ENCODE data around the gene MOSMO.

Gene MOSMO

GRCh38 chr16:22050963-22051362 is 43.1 kb downstream of the MOSMO start:
- DNase-seq (ENCODE audit: low spot score) = no peak

- DNase-seq (ENCODE audit: low spot score) = no peak
Measured at GRCh38 chr16:22052980-22053379, 45.1 kb downstream of the MOSMO start.

GRCh38 chr16:22053921-22054341 is 46.0 kb downstream of the MOSMO start:
- DNase-seq (ENCODE audit: low spot score) = no peak

GRCh38 chr16:22054847-22055590 is 47.1 kb downstream of the MOSMO start:
- DNase-seq (ENCODE audit: low spot score) = no peak

- DNase-seq (ENCODE audit: low spot score) = no peak
Measured at GRCh38 chr16:22055881-22056280, 48.0 kb downstream of the MOSMO start.

- no peak for DNase-seq (ENCODE audit: low spot score)
Measured at GRCh38 chr16:22063888-22064467, 56.1 kb downstream of the MOSMO start.

- no peak for DNase-seq (ENCODE audit: low spot score)
Measured at GRCh38 chr16:22065252-22065651, 57.3 kb downstream of the MOSMO start.

- DNase-seq (ENCODE audit: low spot score) = peak; percentile 26
Measured at GRCh38 chr16:22070361-22071330, 62.7 kb downstream of the MOSMO start.

GRCh38 chr16:22071331-22071910 is 63.5 kb downstream of the MOSMO start:
- DNase-seq (ENCODE audit: low spot score) = no peak

GRCh38 chr16:22073350-22073749 is 65.4 kb downstream of the MOSMO start:
- no peak for DNase-seq (ENCODE audit: low spot score)

- DNase-seq (ENCODE audit: low spot score) = peak; percentile 35
Measured at GRCh38 chr16:22075043-22075757, 67.3 kb downstream of the MOSMO start.

- DNase-seq (ENCODE audit: low spot score) = no peak
Measured at GRCh38 chr16:22075776-22076175, 67.9 kb downstream of the MOSMO start.

GRCh38 chr16:22077700-22078313 is 69.9 kb downstream of the MOSMO start:
- DNase-seq (ENCODE audit: low spot score) = peak; percentile 60

- DNase-seq (ENCODE audit: low spot score) = no peak
Measured at GRCh38 chr16:22078656-22079055, 70.7 kb downstream of the MOSMO start.

GRCh38 chr16:22081050-22081449 is 73.1 kb downstream of the MOSMO start:
- no peak for DNase-seq (ENCODE audit: low spot score)

- DNase-seq (ENCODE audit: low spot score) = no peak
Measured at GRCh38 chr16:22086440-22086839, 78.5 kb downstream of the MOSMO start.

- no peak for DNase-seq (ENCODE audit: low spot score)
Measured at GRCh38 chr16:22088642-22089041, 80.7 kb downstream of the MOSMO start.

- no peak for DNase-seq (ENCODE audit: low spot score)
Measured at GRCh38 chr16:22089910-22090309, 82.0 kb downstream of the MOSMO start.

- DNase-seq (ENCODE audit: low spot score) = no peak
Measured at GRCh38 chr16:22091721-22092120, 83.8 kb downstream of the MOSMO start.

- peak; percentile 79 for DNase-seq (ENCODE audit: low spot score)
Measured at GRCh38 chr16:22092143-22092933, 84.4 kb downstream of the MOSMO start, which contains the start of gene VWA3A. Gene VWA3A, plus strand, starts transcription at chr16:22092541. Its CDS starts 97 bp downstream, at chr16:22092638.

Measured in AG08396 (cell line).